HCT116 (cell line): Measurements from ENCODE around the gene NCBP1. TPM values are rescaled to one million over a fixed set of nuclear protein-coding genes. Genes with fewer than 3 reads are reported as not detected.

ENCODE experiments used
- ATAC-seq: fragments of 200-7000 bp; cut with Tn5 transposase; 2 replicates; pipeline ENCODE4 v1.9.1; 2020; ENCODE audit warnings: mild to moderate bottlenecking, moderate library complexity
- BruUV-seq: library from RNA; stranded (reverse); fragments of 400-500 nt; replicated peaks from 2 replicates; lab custom pipeline; 2021; lab: Mats Ljungman, UMichigan
- CTCF ChIA-PET: fragments of 300-600 bp; sonication (Branson Sonifier 250); formaldehyde crosslinking; loops from one replicate; lab custom pipeline; 2021; ENCODE audit warnings: antibody characterized with exemption; lab: Charles Lee
- POLR2A ChIA-PET: fragments of 300-600, 350-600 bp; sonication (Branson Sonifier 250); formaldehyde crosslinking; loops from one replicate; lab custom pipeline; 2021; ENCODE audit warnings: antibody characterized with exemption; lab: Charles Lee
- RAD21 ChIA-PET, 2 experiments: fragments of 300-600 bp; sonication (Branson Sonifier 250); formaldehyde crosslinking; loops; one replicate each; lab custom pipeline; 2023; ENCODE audit warnings: low total read pairs in 2 of 2; ENCODE audit not compliant: uncharacterized antibody in 2 of 2, unreplicated experiment in 2 of 2, low non-redundant PET in 1 of 2; lab: Charles Lee
- DNase-seq: peaks from one replicate; pipeline ENCODE4 v3.0.0-alpha.2; 2010; ENCODE audit warnings: low read depth, low spot score
- H2AFZ ChIP-seq: fragments of 200-600 bp; shearing (Covaris generic), sonication (generic); 2 replicates; pipeline ENCODE4 v1.6.1; 2017; ENCODE audit warnings: low read depth, mixed run types, mixed read lengths, antibody characterized with exemption, low read length; ENCODE audit not compliant: poor library complexity, severe bottlenecking
- H3K27ac ChIP-seq: 2 replicates; pipeline ENCODE4 v1.5.1; 2012; ENCODE audit warnings: low read depth, low read length
- H3K27me3 ChIP-seq: fragments of 200-600 bp; sonication (generic); 2 replicates; pipeline ENCODE4 v1.6.1; 2016; ENCODE audit warnings: mixed run types, low read length, mixed read lengths; ENCODE audit not compliant: insufficient read depth
- H3K36me3 ChIP-seq, 2 experiments: fragments of 200-500 bp in 1 of 2; fragments of 200-600 bp in 1 of 2; sonication (Bioruptor generic) in 1 of 2; sonication (generic) in 1 of 2; 2 replicates each; pipeline versions ENCODE4 v1.5.1 to v1.6.1; 2014 to 2016; ENCODE audit warnings: low read length in 2 of 2, inconsistent platforms in 1 of 2, mixed read lengths in 1 of 2, mixed run types in 1 of 2; ENCODE audit not compliant: insufficient read depth in 2 of 2, control insufficient read depth in 1 of 2
- H3K4me1 ChIP-seq, 2 experiments: fragments of 200-600 bp in 1 of 2; sonication (generic) in 1 of 2; 2 replicates each; pipeline versions ENCODE4 v1.5.1 to v1.6.1; 2012 to 2017; ENCODE audit warnings: low read length in 2 of 2, inconsistent platforms in 1 of 2, mild to moderate bottlenecking in 1 of 2, mixed read lengths in 1 of 2, mixed run types in 1 of 2, moderate library complexity in 1 of 2; ENCODE audit not compliant: insufficient read depth in 2 of 2, control insufficient read depth in 1 of 2
- H3K4me2 ChIP-seq: fragments of 200-600 bp; sonication (generic); 2 replicates; pipeline ENCODE4 v1.6.1; 2017; ENCODE audit warnings: mixed run types, low read length, mixed read lengths
- H3K4me3 ChIP-seq, 2 experiments: fragments of 200-600 bp in 1 of 2; sonication (generic) in 1 of 2; replicated peaks in 1 of 2; 2 replicates each; pipeline ENCODE4 v1.5.1; 2011 to 2016; ENCODE audit warnings: low read length in 2 of 2, control low read depth in 1 of 2, low read depth in 1 of 2, mild to moderate bottlenecking in 1 of 2, mixed read lengths in 1 of 2, mixed run types in 1 of 2
- H3K79me2 ChIP-seq: fragments of 200-600 bp; sonication (generic); 2 replicates; pipeline ENCODE4 v1.6.1; 2017; ENCODE audit warnings: mild to moderate bottlenecking, mixed run types, low read length, moderate library complexity, mixed read lengths; ENCODE audit not compliant: insufficient read depth
- H3K9ac ChIP-seq: fragments of 200-600 bp; sonication (generic); 2 replicates; pipeline ENCODE4 v1.6.1; 2016; ENCODE audit warnings: low read length, mixed read lengths
- H3K9me2 ChIP-seq: fragments of 200-600 bp; sonication (generic), shearing (Covaris generic); 2 replicates; pipeline ENCODE4 v1.6.1; 2017; ENCODE audit warnings: mixed run types, mild to moderate bottlenecking, moderate library complexity; ENCODE audit not compliant: insufficient read depth
- H3K9me3 ChIP-seq, 2 experiments: fragments of 200-500 bp in 1 of 2; fragments of 200-600 bp in 1 of 2; sonication (Bioruptor generic) in 1 of 2; sonication (generic) in 1 of 2; 2 replicates each; pipeline ENCODE4 v1.6.1; 2014 to 2017; ENCODE audit warnings: low read length in 2 of 2, mixed read lengths in 2 of 2, inconsistent platforms in 1 of 2, low read depth in 1 of 2, mild to moderate bottlenecking in 1 of 2, mixed run types in 1 of 2, moderate library complexity in 1 of 2; ENCODE audit not compliant: control insufficient read depth in 1 of 2, insufficient read depth in 1 of 2
- H4K20me1 ChIP-seq: fragments of 200-600 bp; sonication (generic), shearing (Covaris generic); 2 replicates; pipeline ENCODE4 v1.6.1; 2017; ENCODE audit warnings: mixed run types, mild to moderate bottlenecking, moderate library complexity; ENCODE audit not compliant: insufficient read depth
- CEBPB ChIP-seq: IDR thresholded peaks from 2 replicates; pipeline ENCODE4 v1.6.1; 2012; ENCODE audit warnings: low read depth
- CTCF ChIP-seq, 3 experiments: fragments of 200-600 bp in 1 of 3; sonication (generic) in 1 of 3; IDR thresholded peaks in 2 of 3; conservative IDR thresholded peaks in 1 of 3; 2 replicates each; pipeline ENCODE4 v1.5.1; 2012 to 2017; ENCODE audit warnings: low read depth in 2 of 3, low read length in 2 of 3, antibody characterized with exemption in 1 of 3, borderline replicate concordance in 1 of 3, control low read depth in 1 of 3, mild to moderate bottlenecking in 1 of 3, mixed read lengths in 1 of 3, mixed run types in 1 of 3, moderate library complexity in 1 of 3; ENCODE audit not compliant: insufficient read depth in 1 of 3
- EGR1 ChIP-seq: IDR thresholded peaks from 2 replicates; pipeline ENCODE4 v1.6.1; 2012; ENCODE audit warnings: low read depth
- ELF1 ChIP-seq: IDR thresholded peaks from 2 replicates; pipeline ENCODE4 v1.6.1; 2012; ENCODE audit warnings: low read depth, borderline replicate concordance
- EZH2 ChIP-seq: fragments of 200-600 bp; sonication (generic); IDR thresholded peaks from 2 replicates; pipeline ENCODE4 v1.6.1; 2017; ENCODE audit warnings: antibody characterized with exemption, mixed run types
- SP1 ChIP-seq: IDR thresholded peaks from 2 replicates; pipeline ENCODE4 v1.6.1; 2012; ENCODE audit warnings: low read depth
- TCF7L2 ChIP-seq: IDR thresholded peaks from 2 replicates; pipeline ENCODE4 v1.7.0; 2011; ENCODE audit warnings: borderline replicate concordance, inconsistent platforms; ENCODE audit not compliant: insufficient read depth, insufficient read length; ENCODE audit errors: extremely low read depth
- ZBTB33 ChIP-seq: IDR thresholded peaks from 2 replicates; pipeline ENCODE4 v1.6.1; 2011; ENCODE audit warnings: mild to moderate bottlenecking, low read length, moderate library complexity; ENCODE audit not compliant: insufficient replicate concordance; ENCODE audit errors: extremely low read depth
- ZFX ChIP-seq: fragments of 450-650 bp; IDR thresholded peaks from 2 replicates; pipeline ENCODE4 v1.6.1; 2017
- intact Hi-C: fragments of 100-400 bp; cut with micrococcal nuclease; formaldehyde crosslinking; loops from 2 replicates; pipeline ENCODE4 v1.10.0; 2022
- total RNA-seq: library from RNA; stranded (reverse); gene quantifications from one replicate; pipeline ENCODE4 v1.2.1, GENCODE V29; 2021; ENCODE audit not compliant: unreplicated experiment

NCBP1 gene
- total RNA-seq, 1 experiment from 2014 or later, result 32.9 TPM

GRCh38 chr9:97675655-97676054, 42.0 kb downstream of the NCBP1 start:
- no peaks in the 10 kb centered on the region for H3K27me3 ChIP-seq
- peaks cover 5% of the 10 kb centered on the region; the same call in 1 of the 2 replicates for H3K79me2 ChIP-seq
- no peaks in the 10 kb centered on the region for H4K20me1 ChIP-seq
- H2AFZ ChIP-seq, result no peak overlapping the region
- DNase-seq, result no peak
- CTCF ChIA-PET, result no interaction called here
- H3K9ac ChIP-seq, result no peak overlapping the region
- no peaks in the 10 kb centered on the region for H3K4me1 ChIP-seq
- H3K27ac ChIP-seq, result no peak overlapping the region
- no peaks in the 10 kb centered on the region for H3K9me3 ChIP-seq
- no peak overlapping the region for H3K4me2 ChIP-seq
- intact Hi-C loops, result no loop called here
- RAD21 ChIA-PET, result interaction anchor here in 1 of 2 experiments (0.6 kb wide), 1 partner anchor 174 kb away, joined by 5 read pairs; the partner anchor contains the start of gene TMOD1
- no peak for ATAC-seq
- TF ChIP-seq TCF7L2 (no peak), CTCF (IDR thresholded peaks at IDR 0.05 in 2 of 3, conservative IDR thresholded peaks at IDR 0.05 in 1 of 3; ENCODE audit: borderline replicate concordance in 1 of 3, insufficient read depth in 1 of 3, low read depth in 2 of 3, low read length in 2 of 3) (no peak), CEBPB (no peak), EGR1 (no peak), ELF1 (no peak), SP1 (no peak), EZH2 (no peak), ZFX (no peak), ZBTB33 (no peak)
- no TSS peak for BruUV-seq
- H3K36me3 ChIP-seq, result peaks cover 54 to 67% of the 10 kb centered on the region in 2 experiments; a peak in 3 of 4 replicates
- no peaks in the 10 kb centered on the region for H3K9me2 ChIP-seq
- POLR2A ChIA-PET, result no interaction called here
- no peak overlapping the region for H3K4me3 ChIP-seq
